Transverse colon (tissue), 4 donors: ENCODE measurements around the gene SYNGR1. TPM values are rescaled to one million over a fixed set of nuclear protein-coding genes. Genes with fewer than 3 reads are reported as not detected.
"Not testable (repeated sequence)": the region's sequence is repeated elsewhere in the genome, so short reads cannot be mapped to it uniquely, and the experiment has no call there.

Experiments used
- DNase-seq: peaks from one replicate; pipeline ENCODE4 v3.0.0-alpha.2; 2019
- H3K27ac ChIP-seq, 4 donors: fragments of 200-600 bp; sonication (generic); 2 replicates each; pipeline ENCODE4 v1.5.1; 2016 to 2018; ENCODE audit warnings: inconsistent platforms in 4 of 4
- H3K27me3 ChIP-seq: fragments of 200-600 bp; sonication (generic); 2 replicates; pipeline ENCODE4 v1.5.1; 2017; ENCODE audit warnings: inconsistent platforms
- H3K36me3 ChIP-seq, 4 donors: fragments of 200-600 bp; sonication (generic); 2 replicates each; pipeline ENCODE4 v1.5.1; 2017 to 2019; ENCODE audit warnings: inconsistent platforms in 4 of 4
- H3K4me1 ChIP-seq, 4 donors: fragments of 200-600 bp; sonication (generic); 2 replicates each; pipeline ENCODE4 v1.5.1; 2017 to 2020; ENCODE audit warnings: inconsistent platforms in 4 of 4
- H3K4me3 ChIP-seq, 4 donors: fragments of 200-600 bp; sonication (generic); 1 replicate in 1 of 4; 2 replicates in 3 of 4; pipeline versions ENCODE4 v1.5.1 to v1.6.1; 2017 to 2019; ENCODE audit warnings: inconsistent platforms in 4 of 4
- H3K9me3 ChIP-seq, 2 donors: fragments of 200-600 bp; sonication (generic); 2 replicates each; pipeline ENCODE4 v1.5.1; 2017 to 2019; ENCODE audit warnings: inconsistent platforms in 2 of 2
- EP300 ChIP-seq: sonication (generic); formaldehyde crosslinking; IDR thresholded peaks from one replicate; pipeline ENCODE4 v1.6.1; 2017; ENCODE audit warnings: antibody characterized with exemption, low read depth
- POLR2A ChIP-seq: fragments of 450-650 bp; IDR thresholded peaks from one replicate; pipeline ENCODE4 v1.6.1; 2016; ENCODE audit warnings: antibody characterized with exemption, mild to moderate bottlenecking, moderate library complexity
- POLR2AphosphoS5 ChIP-seq, 3 donors: sonication (generic); formaldehyde crosslinking; IDR thresholded peaks; one replicate each; pipeline ENCODE4 v1.6.1; 2016; ENCODE audit warnings: antibody characterized with exemption in 3 of 3
- WGBS, 2 donors: methylation state at CpG; one replicate each; pipeline ENCODE4 v1.1.5; 2018; ENCODE audit warnings: low coverage in 1 of 2; 5-methylcytosine and 5-hydroxymethylcytosine counted together
- in situ Hi-C, 4 donors: fragments of 200-750 bp; cut with MboI; loops; one replicate each; pipeline versions ENCODE4 v1.15.0 to v1.15.1; 2017; ENCODE audit warnings: low sequenced_read_pairs in 3 of 4, low pct_ligation_motif_present in 1 of 4, low pct_unique_long_range_greater_than_20kb in 1 of 4
- intact Hi-C: fragments of 100-400 bp; cut with DNase I; formaldehyde crosslinking; loops from one replicate; pipeline ENCODE4 v1.15.1; 2023; ENCODE audit warnings: low total_unique reads
- total RNA-seq, 4 donors: library from RNA; depleted of rRNA; stranded (reverse); fragments of >200 nt; gene quantifications; one replicate each; pipeline ENCODE4 v1.1.0, GENCODE V29; 2016
- TF ChIP-seq, protein P1 (sequence below), 5 experiments: fragments of 200-600 bp in 3 of 5; fragments of 450-650 bp in 2 of 5; sonication (generic) in 3 of 5; IDR thresholded peaks; 1 replicate in 2 of 5; 2 replicates in 3 of 5; pipeline ENCODE4 v1.5.1; 2016 to 2017; ENCODE audit warnings: antibody characterized with exemption in 5 of 5, inconsistent platforms in 3 of 5, mild to moderate bottlenecking in 2 of 5, moderate library complexity in 1 of 5

SYNGR1 gene
- total RNA-seq, 4 donors from 2014 or later = 6.7 to 10.5 (median 8.0) TPM

DNA sequence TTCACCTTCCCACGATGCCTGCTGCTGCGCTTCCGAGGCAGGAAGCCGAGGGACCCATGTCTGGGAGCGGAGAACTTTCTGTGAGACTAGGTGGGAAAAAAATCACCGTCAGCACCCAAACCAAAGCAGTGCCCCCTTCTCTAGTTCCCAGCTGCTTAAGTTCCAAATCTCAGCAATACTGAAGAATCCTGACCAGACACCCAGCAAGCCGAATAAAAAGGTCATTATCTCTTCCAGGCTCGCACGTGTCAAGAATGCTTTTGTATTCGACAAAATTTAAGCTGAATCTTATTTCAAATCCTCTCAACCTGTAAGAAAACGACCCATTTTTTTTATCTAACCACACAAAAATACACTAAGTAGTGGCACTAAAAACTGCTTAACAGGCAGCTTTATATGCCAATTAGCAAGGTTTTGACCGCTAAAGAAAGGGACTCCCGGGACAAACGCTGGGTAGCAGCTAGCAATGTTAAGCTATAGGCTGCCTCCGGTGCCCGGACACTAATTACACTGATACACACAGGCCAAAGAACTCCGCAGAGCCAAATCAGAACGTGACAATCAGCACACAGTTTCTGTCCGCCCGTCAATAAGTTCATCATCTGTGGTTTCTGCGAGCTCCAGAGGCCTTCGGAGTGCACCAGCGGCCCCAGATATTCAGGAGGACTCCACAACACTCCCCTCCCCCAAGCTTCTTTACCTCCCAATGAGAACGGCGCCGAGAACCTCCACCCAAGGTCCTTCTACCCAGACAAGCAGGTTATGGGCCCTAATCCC is 31.1 kb upstream of the SYNGR1 start:
- Histone ChIP-seq H3K4me1 (peaks cover 33 to 42% (median 37%) of the 10 kb centered on the region in 4 donors), H3K9me3 (no peaks in the 10 kb centered on the region), H3K36me3 (peaks cover 0 to 38% (median 18%) of the 10 kb centered on the region in 4 donors), H3K27ac (peak overlapping the region; percentile 96 to 99 (median 98)), H3K4me3 (peak overlapping the region; percentile 60 to 82 (median 74)), H3K27me3 (no peaks in the 10 kb centered on the region)
- DNase-seq = peak; percentile 44
- WGBS, 2 donors = 0 to 1% methylated on average over 4 to 25 of the region's 26 CpGs
- in situ Hi-C loops = loop anchor here in 2 of 4 donors (10.0 to 25.0 kb wide), 2 partner anchors 144 to 306 kb away; partner anchors contain the start of genes APOBEC3C (in 2 of the 2) and APOBEC3D (in 2 of the 2)
- intact Hi-C loops = no loop called here
- no peak for TF ChIP-seq EP300
- TF ChIP-seq, protein P1, sequence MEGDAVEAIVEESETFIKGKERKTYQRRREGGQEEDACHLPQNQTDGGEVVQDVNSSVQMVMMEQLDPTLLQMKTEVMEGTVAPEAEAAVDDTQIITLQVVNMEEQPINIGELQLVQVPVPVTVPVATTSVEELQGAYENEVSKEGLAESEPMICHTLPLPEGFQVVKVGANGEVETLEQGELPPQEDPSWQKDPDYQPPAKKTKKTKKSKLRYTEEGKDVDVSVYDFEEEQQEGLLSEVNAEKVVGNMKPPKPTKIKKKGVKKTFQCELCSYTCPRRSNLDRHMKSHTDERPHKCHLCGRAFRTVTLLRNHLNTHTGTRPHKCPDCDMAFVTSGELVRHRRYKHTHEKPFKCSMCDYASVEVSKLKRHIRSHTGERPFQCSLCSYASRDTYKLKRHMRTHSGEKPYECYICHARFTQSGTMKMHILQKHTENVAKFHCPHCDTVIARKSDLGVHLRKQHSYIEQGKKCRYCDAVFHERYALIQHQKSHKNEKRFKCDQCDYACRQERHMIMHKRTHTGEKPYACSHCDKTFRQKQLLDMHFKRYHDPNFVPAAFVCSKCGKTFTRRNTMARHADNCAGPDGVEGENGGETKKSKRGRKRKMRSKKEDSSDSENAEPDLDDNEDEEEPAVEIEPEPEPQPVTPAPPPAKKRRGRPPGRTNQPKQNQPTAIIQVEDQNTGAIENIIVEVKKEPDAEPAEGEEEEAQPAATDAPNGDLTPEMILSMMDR (IDR thresholded peaks at IDR 0.05) = no peak
- no peak for TF ChIP-seq POLR2A
- TF ChIP-seq POLR2AphosphoS5 (IDR thresholded peaks at IDR 0.05) = no peak

DNA sequence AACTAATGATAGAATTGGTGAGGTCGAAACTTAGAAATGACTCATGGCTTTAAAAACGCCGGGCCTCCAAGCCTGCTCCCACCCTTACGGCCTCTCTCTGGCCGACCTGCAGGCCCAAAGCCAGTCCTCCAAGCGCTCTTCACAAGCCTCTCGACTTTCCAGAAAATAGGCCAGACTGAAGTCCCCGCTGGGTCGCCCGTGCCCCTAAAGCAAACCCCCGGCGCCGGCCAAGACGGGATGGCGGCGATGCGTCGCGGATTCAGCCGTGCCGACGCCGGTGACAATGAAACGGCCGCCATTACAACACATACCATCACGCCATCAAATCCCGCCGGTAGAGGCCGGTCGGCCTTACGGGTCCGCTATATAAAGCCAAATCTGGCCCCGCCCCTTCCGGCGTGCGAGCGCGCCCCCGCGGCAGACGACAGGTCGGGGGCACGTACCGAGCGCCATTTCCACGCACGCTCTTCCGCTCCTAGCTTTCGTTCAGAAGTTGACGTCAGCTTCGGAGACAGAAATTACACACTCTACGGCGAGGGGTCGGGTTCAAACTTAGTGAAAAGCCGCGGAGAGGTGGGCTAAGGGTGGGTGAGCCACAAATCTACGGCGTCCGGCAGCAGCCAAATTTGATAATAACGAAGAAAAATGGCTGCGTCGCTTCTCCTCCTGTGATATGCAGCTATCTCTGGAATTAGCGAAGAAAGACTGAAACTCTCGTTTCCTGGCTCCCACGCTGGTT is 30.3 kb upstream of the SYNGR1 start, which contains the start of gene RPL3:
Gene RPL3, minus strand, starts transcription at position 340 of the 739 bp plus-strand sequence. Its CDS starts 26 bp downstream, at position 314.
- H3K36me3 ChIP-seq = peaks cover 0 to 31% (median 15%) of the 10 kb centered on the region in 4 donors
- peak within 1 kb of the TSS; percentile 60 to 82 (median 74) for H3K4me3 ChIP-seq
- peak within 1 kb of the TSS; percentile 96 to 99 (median 98) for H3K27ac ChIP-seq
- intact Hi-C loops = no loop called here
- H3K4me1 ChIP-seq = peaks cover 33 to 42% (median 37%) of the 10 kb centered on the region in 4 donors
- DNase-seq = peak; percentile 96
- in situ Hi-C loops = loop anchor here in 2 of 4 donors (10.0 to 25.0 kb wide), 2 partner anchors 145 to 307 kb away; partner anchors contain the start of genes APOBEC3C (in 2 of the 2) and APOBEC3D (in 2 of the 2)
- no peaks in the 10 kb centered on the region for H3K27me3 ChIP-seq
- no peaks in the 10 kb centered on the region for H3K9me3 ChIP-seq
- 0% methylated on average over 62 of the region's 65 CpGs; no CpG with 5 or more reads in 1 of the 2 donors for WGBS, 2 donors
- TF ChIP-seq POLR2AphosphoS5 (IDR thresholded peaks at IDR 0.05) (peak; percentile 99 to 100 (median 99)), EP300 (peak; percentile 18), POLR2A (peak; percentile 98)
- TF ChIP-seq, protein P1 (IDR thresholded peaks at IDR 0.05) = peak in 4 of 5 experiments; percentile 6 to 52 (median 16)

DNA sequence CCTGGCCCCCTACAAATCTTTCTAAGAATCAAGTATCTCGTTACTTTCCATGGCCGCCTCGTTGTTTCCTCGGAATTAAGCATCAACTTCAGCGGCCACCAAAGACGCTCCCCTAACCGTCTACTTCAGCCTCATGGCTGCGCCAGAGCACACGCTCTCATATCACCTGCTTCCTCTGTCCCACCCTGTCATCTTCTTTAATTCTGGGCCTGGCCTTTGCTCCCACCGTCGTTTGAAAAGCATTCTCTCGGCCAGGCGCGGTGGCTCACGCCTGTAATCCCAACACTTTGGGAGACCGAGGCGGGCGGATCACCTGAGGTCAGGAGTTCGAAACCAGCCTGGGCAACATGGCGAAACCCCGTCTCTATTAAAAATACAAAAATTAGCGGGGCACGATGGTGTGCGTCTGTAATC is 29.2 kb upstream of the SYNGR1 start:
- Histone ChIP-seq H3K27ac (peak overlapping the region; percentile 96 to 99 (median 98)), H3K4me1 (peaks cover 27 to 34% (median 32%) of the 10 kb centered on the region in 4 donors), H3K36me3 (peaks cover 0 to 19% (median 6%) of the 10 kb centered on the region in 4 donors), H3K4me3 (peak overlapping the region in 2 of 4 donors; percentile 68 to 82)
- intact Hi-C loops, H3K9me3 ChIP-seq, H3K27me3 ChIP-seq, DNase-seq: not testable (repeated sequence)
- in situ Hi-C loops = loop anchor here in 2 of 4 donors (25.0 kb wide), 1 partner anchor 308 kb away; the partner anchor contains the start of genes APOBEC3C (in 2 of the 2) and APOBEC3D (in 2 of the 2)
- 90% methylated on average over 24 of the region's 24 CpGs; no CpG with 5 or more reads in 1 of the 2 donors for WGBS, 2 donors

DNA sequence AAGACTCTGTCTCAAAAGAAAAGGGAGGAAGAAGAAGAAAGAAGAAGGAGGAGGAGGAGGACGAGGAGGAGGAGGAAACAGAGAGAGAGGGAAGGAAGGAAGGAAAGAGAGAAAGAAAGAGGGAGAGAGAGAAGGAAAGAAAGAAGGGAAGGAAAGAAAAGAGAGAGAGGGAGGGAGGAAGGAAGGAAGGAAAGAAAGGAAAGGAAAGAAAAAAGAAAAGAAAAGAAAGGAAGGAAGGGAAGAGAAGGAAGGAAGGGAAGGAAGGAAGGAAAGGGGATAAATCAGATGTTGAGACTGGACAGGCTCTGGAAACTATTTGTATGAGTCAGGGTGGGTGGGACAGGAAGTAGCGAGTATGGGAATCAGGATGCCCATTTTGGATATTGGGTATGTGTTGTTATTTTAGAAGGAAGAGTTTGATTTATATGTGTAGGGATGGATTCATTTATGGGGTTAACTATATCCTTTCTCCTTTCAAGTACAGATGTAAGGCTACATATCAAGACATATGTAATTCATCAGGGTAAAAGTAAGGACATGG is 24.3 kb upstream of the SYNGR1 start:
- Histone ChIP-seq H3K27me3 (no peaks in the 10 kb centered on the region), H3K9me3 (no peaks in the 10 kb centered on the region), H3K4me1 (peaks cover 0 to 4% (median 2%) of the 10 kb centered on the region in 4 donors), H3K27ac (no peak overlapping the region), H3K36me3 (no peaks in the 10 kb centered on the region), H3K4me3 (no peak overlapping the region)
- in situ Hi-C loops = no loop called here
- TF ChIP-seq POLR2AphosphoS5 (IDR thresholded peaks at IDR 0.05) (no peak), POLR2A (no peak), EP300 (no peak)
- TF ChIP-seq, protein P1 (IDR thresholded peaks at IDR 0.05) = no peak
- intact Hi-C loops = no loop called here
- no peak for DNase-seq
- 49 to 67% methylated on average over 2 of the region's 2 CpGs for WGBS, 2 donors
